Activated CD4-positive, alpha-beta T cell treated with anti-CD3 and anti-CD28 coated beads for 36 hours (primary cell): Measurements from ENCODE around the gene ATP23. TPM values are rescaled to one million over a fixed set of nuclear protein-coding genes. Genes with fewer than 3 reads are reported as not detected.

ENCODE experiments used
- ATAC-seq: fragments of 200-7000 bp; cut with Tn5 transposase; one replicate; pipeline ENCODE4 v1.10.0; 2021; ENCODE audit warnings: mild to moderate bottlenecking, moderate library complexity
- CTCF ChIA-PET: fragments of 350-600 bp; sonication (Branson Sonifier 250); formaldehyde crosslinking; loops from one replicate; lab custom pipeline; 2021; ENCODE audit warnings: antibody characterized with exemption; lab: Charles Lee
- POLR2A ChIA-PET: fragments of 350-600 bp; sonication (Branson Sonifier 250); formaldehyde crosslinking; loops from one replicate; lab custom pipeline; 2021; ENCODE audit warnings: antibody characterized with exemption, inconsistent platforms; lab: Charles Lee
- DNase-seq: peaks from one replicate; pipeline ENCODE4 v3.0.0-alpha.2; 2020
- H3K27ac Mint-ChIP-seq: one replicate; pipeline ENCODE4 v1.8.0; 2021; ENCODE audit warnings: mixed read lengths
- H3K27me3 Mint-ChIP-seq: one replicate; pipeline ENCODE4 v1.8.0; 2021; ENCODE audit warnings: mixed read lengths
- H3K36me3 Mint-ChIP-seq: one replicate; pipeline ENCODE4 v1.8.0; 2021; ENCODE audit warnings: low read depth, mixed read lengths
- H3K4me1 Mint-ChIP-seq: one replicate; pipeline ENCODE4 v1.8.0; 2021; ENCODE audit warnings: mixed read lengths
- H3K4me3 Mint-ChIP-seq: one replicate; pipeline ENCODE4 v1.8.0; 2021; ENCODE audit warnings: mild to moderate bottlenecking, moderate library complexity, mixed read lengths
- H3K9me3 Mint-ChIP-seq: one replicate; pipeline ENCODE4 v1.8.0; 2021; ENCODE audit warnings: low read depth, mixed read lengths
- intact Hi-C, 2 experiments: fragments of 100-400 bp; cut with DNase I in 1 of 2; cut with micrococcal nuclease in 1 of 2; formaldehyde crosslinking; loops; one replicate each; pipeline versions ENCODE4 v1.14.2 to v1.15.1; 2022 to 2024; cut with DNase I, micrococcal nuclease
- total RNA-seq, 2 experiments: library from RNA; stranded (reverse); gene quantifications; one replicate each; pipeline ENCODE4 v1.2.3, GENCODE V29; 2021

Gene ATP23
- total RNA-seq, 2 experiments from 2014 or later: 17.8 to 17.9 TPM

GRCh38 chr12:57983146-57983857 is 41.9 kb downstream of the ATP23 start:
- H3K27ac Mint-ChIP-seq: no peak overlapping the region
- ATAC-seq (no peak), DNase-seq (peak; percentile 47)
- no peak overlapping the region for H3K4me3 Mint-ChIP-seq
- intact Hi-C loops: loop anchor here (5.0 to 10.0 kb wide), 3 partner anchors 364 to 1169 kb away; no protein-coding TSS in a partner anchor
- POLR2A ChIA-PET: no interaction called here
- CTCF ChIA-PET: interaction anchor here (0.6 to 1.1 kb wide), 8 partner anchors 24 to 1166 kb away, joined by 3 to 5 read pairs (median 3); no protein-coding TSS in a partner anchor
- no peaks in the 10 kb centered on the region for H3K9me3 Mint-ChIP-seq
- H3K36me3 Mint-ChIP-seq: no peaks in the 10 kb centered on the region
- peaks cover 10% of the 10 kb centered on the region for H3K27me3 Mint-ChIP-seq
- H3K4me1 Mint-ChIP-seq: no peaks in the 10 kb centered on the region

GRCh38 chr12:57983858-57984505 is 42.6 kb downstream of the ATP23 start:
- POLR2A ChIA-PET: interaction anchor here (0.7 kb wide), 1 partner anchor 1449 kb away, joined by 3 read pairs; no protein-coding TSS in a partner anchor
- Mint-ChIP-seq H3K4me3 (no peak overlapping the region), H3K9me3 (no peaks in the 10 kb centered on the region), H3K36me3 (no peaks in the 10 kb centered on the region), H3K27ac (no peak overlapping the region), H3K27me3 (peaks cover 10% of the 10 kb centered on the region), H3K4me1 (no peaks in the 10 kb centered on the region)
- DNase-seq (no peak), ATAC-seq (no peak)
- CTCF ChIA-PET: no interaction called here
- intact Hi-C loops: loop anchor here (5.0 to 10.0 kb wide), 3 partner anchors 363 to 1168 kb away; no protein-coding TSS in a partner anchor

- H3K27ac Mint-ChIP-seq: no peak overlapping the region
- H3K9me3 Mint-ChIP-seq: no peaks in the 10 kb centered on the region
- ChIA-PET POLR2A (interaction anchor here (0.7 kb wide), 1 partner anchor 1448 kb away, joined by 3 read pairs; no protein-coding TSS in a partner anchor), CTCF (no interaction called here)
- H3K36me3 Mint-ChIP-seq: no peaks in the 10 kb centered on the region
- intact Hi-C loops: loop anchor here (5.0 to 10.0 kb wide), 3 partner anchors 363 to 1168 kb away; no protein-coding TSS in a partner anchor
- DNase-seq (no peak), ATAC-seq (no peak)
- peaks cover 5% of the 10 kb centered on the region for H3K27me3 Mint-ChIP-seq
- no peaks in the 10 kb centered on the region for H3K4me1 Mint-ChIP-seq
- no peak overlapping the region for H3K4me3 Mint-ChIP-seq
Observed at GRCh38 chr12:57984629-57985151, 43.3 kb downstream of the ATP23 start.

DNA sequence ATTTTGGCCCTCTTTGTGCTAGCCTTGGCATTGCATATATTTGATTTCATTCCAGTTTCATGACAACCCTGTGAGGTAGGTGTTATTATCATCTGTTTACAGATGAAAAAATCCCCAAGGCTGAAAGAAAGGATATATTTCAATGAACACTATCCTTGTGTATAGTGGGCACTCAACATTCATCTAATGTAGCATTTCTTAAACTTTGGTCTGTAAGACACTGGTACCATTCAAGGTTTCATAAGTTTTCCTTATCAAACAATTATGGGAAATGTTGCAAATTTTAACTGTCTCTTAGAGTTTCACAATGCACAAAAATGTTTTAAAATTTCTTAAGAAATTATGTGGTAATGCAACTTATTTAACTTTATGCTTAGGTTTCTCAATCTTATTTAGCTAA is 44.3 kb downstream of the ATP23 start:
- Mint-ChIP-seq H3K36me3 (no peaks in the 10 kb centered on the region), H3K27ac (no peak overlapping the region), H3K4me1 (no peaks in the 10 kb centered on the region), H3K4me3 (no peak overlapping the region), H3K27me3 (no peaks in the 10 kb centered on the region), H3K9me3 (no peaks in the 10 kb centered on the region)
- intact Hi-C loops: loop anchor here in 1 of 2 experiments (10.0 kb wide), 1 partner anchor 459 kb away; no protein-coding TSS in a partner anchor
- no peak for ATAC-seq
- DNase-seq: no peak
- ChIA-PET POLR2A (no interaction called here), CTCF (no interaction called here)

- ChIA-PET POLR2A (no interaction called here), CTCF (interaction anchor here (0.6 kb wide), 1 partner anchor 25 kb away, joined by 4 read pairs; no protein-coding TSS in a partner anchor)
- Mint-ChIP-seq H3K4me3 (no peak overlapping the region), H3K27me3 (no peaks in the 10 kb centered on the region), H3K36me3 (no peaks in the 10 kb centered on the region), H3K27ac (no peak overlapping the region), H3K4me1 (no peaks in the 10 kb centered on the region), H3K9me3 (peaks cover 4% of the 10 kb centered on the region)
- ATAC-seq: no peak
- intact Hi-C loops: loop anchor here in 1 of 2 experiments (10.0 kb wide), 1 partner anchor 455 kb away; no protein-coding TSS in a partner anchor
- no peak for DNase-seq
Observed at GRCh38 chr12:57989838-57990237, 48.5 kb downstream of the ATP23 start.

- Mint-ChIP-seq H3K9me3 (peaks cover 4% of the 10 kb centered on the region), H3K4me3 (no peak overlapping the region), H3K36me3 (no peaks in the 10 kb centered on the region), H3K4me1 (no peaks in the 10 kb centered on the region), H3K27ac (no peak overlapping the region), H3K27me3 (no peaks in the 10 kb centered on the region)
- no peak for ATAC-seq
- CTCF ChIA-PET: interaction anchor here (0.6 kb wide), 1 partner anchor 24 kb away, joined by 4 read pairs; no protein-coding TSS in a partner anchor
- intact Hi-C loops: no loop called here
- POLR2A ChIA-PET: no interaction called here
- DNase-seq: no peak
Observed at GRCh38 chr12:57990241-57990883, 49.0 kb downstream of the ATP23 start.

GRCh38 chr12:57992001-57992400 is 50.6 kb downstream of the ATP23 start:
- H3K9me3 Mint-ChIP-seq: peaks cover 9% of the 10 kb centered on the region
- ChIA-PET POLR2A (no interaction called here), CTCF (interaction anchor here (0.7 to 1.6 kb wide), 2 partner anchors 35 to 86 kb away, joined by 3 to 4 read pairs; no protein-coding TSS in a partner anchor)
- H3K4me1 Mint-ChIP-seq: no peaks in the 10 kb centered on the region
- H3K27me3 Mint-ChIP-seq: no peaks in the 10 kb centered on the region
- ATAC-seq: no peak
- DNase-seq: no peak
- no peak overlapping the region for H3K27ac Mint-ChIP-seq
- H3K4me3 Mint-ChIP-seq: no peak overlapping the region
- no peaks in the 10 kb centered on the region for H3K36me3 Mint-ChIP-seq
- intact Hi-C loops: no loop called here

DNA sequence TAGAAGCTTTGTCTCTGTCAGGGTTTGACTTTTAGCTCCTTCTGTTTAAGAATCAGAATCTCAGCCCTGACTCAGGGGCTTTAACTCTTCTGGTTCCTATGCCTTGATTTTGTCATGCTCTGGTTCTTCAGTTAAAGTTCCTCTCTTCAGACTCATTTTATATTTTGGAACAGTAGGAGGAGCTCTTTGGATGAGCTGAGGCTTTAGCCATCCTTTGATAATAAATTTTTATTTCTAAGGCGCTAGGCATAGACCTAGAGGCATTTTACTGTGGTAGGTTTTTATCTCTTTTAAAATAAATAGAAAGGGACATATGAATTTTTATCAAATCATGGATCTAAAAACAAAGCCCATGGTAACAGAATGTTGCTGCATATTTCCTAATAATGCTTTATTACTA is 51.7 kb downstream of the ATP23 start:
- Mint-ChIP-seq H3K27ac (no peak overlapping the region), H3K27me3 (no peaks in the 10 kb centered on the region), H3K4me3 (no peak overlapping the region), H3K4me1 (no peaks in the 10 kb centered on the region), H3K9me3 (peaks cover 9% of the 10 kb centered on the region), H3K36me3 (peaks cover 1% of the 10 kb centered on the region)
- no peak for DNase-seq
- ChIA-PET POLR2A (interaction anchor here (0.6 kb wide), 1 partner anchor 1009 kb away, joined by 4 read pairs; no protein-coding TSS in a partner anchor), CTCF (interaction anchor here (0.6 to 1.6 kb wide), 3 partner anchors 36 to 166 kb away, joined by 3 to 4 read pairs (median 3); no protein-coding TSS in a partner anchor)
- ATAC-seq: no peak
- intact Hi-C loops: no loop called here

DNA sequence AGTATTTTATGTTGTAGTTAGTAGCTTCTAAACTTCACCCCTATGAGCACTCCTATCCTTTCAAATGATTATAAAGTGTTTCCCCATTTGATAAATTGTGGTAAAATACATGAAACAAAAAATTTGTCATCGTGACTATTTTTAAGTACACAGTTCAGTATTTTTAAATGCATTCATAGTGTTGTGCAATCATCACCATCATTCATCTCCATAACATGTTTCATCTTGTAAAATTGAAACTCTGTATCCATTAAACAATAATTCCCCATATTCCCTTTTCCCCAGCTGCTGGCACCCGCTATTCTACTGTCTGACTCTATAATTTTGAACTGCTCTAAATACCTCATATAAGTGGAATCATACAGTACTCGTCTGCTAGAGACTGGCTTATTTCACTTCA is 52.5 kb downstream of the ATP23 start:
- peaks cover 1% of the 10 kb centered on the region for H3K36me3 Mint-ChIP-seq
- no peak for DNase-seq
- no peak overlapping the region for H3K4me3 Mint-ChIP-seq
- intact Hi-C loops: no loop called here
- no peaks in the 10 kb centered on the region for H3K27me3 Mint-ChIP-seq
- CTCF ChIA-PET: no interaction called here
- ATAC-seq: no peak
- no peak overlapping the region for H3K27ac Mint-ChIP-seq
- POLR2A ChIA-PET: no interaction called here
- no peaks in the 10 kb centered on the region for H3K4me1 Mint-ChIP-seq
- H3K9me3 Mint-ChIP-seq: peaks cover 9% of the 10 kb centered on the region

GRCh38 chr12:57996520-57996919 is 55.2 kb downstream of the ATP23 start:
- ATAC-seq (no peak), DNase-seq (no peak)

GRCh38 chr12:57998251-57998650 is 56.9 kb downstream of the ATP23 start:
- POLR2A ChIA-PET: no interaction called here
- no peak overlapping the region for H3K27ac Mint-ChIP-seq
- peaks cover 1% of the 10 kb centered on the region for H3K36me3 Mint-ChIP-seq
- H3K4me3 Mint-ChIP-seq: no peak overlapping the region
- DNase-seq: no peak
- no peaks in the 10 kb centered on the region for H3K27me3 Mint-ChIP-seq
- CTCF ChIA-PET: no interaction called here
- ATAC-seq: no peak
- intact Hi-C loops: no loop called here
- H3K4me1 Mint-ChIP-seq: no peaks in the 10 kb centered on the region
- peaks cover 16% of the 10 kb centered on the region for H3K9me3 Mint-ChIP-seq

More at GRCh38 chr12:57996520-57996919, 55.2 kb downstream of the ATP23 start:
- Mint-ChIP-seq H3K36me3 (peaks cover 1% of the 10 kb centered on the region), H3K27ac (no peak overlapping the region), H3K4me3 (no peak overlapping the region), H3K4me1 (no peaks in the 10 kb centered on the region), H3K9me3 (peaks cover 16% of the 10 kb centered on the region), H3K27me3 (no peaks in the 10 kb centered on the region)
- POLR2A ChIA-PET: no interaction called here
- CTCF ChIA-PET: no interaction called here
- intact Hi-C loops: no loop called here
